H9 (cell line): ENCODE results near the gene IL18BP. TPM values are rescaled to one million over a fixed set of nuclear protein-coding genes. Genes with fewer than 3 reads are reported as not detected.

Experiments
- DNase-seq: peaks from one replicate; pipeline ENCODE4 v3.0.0-alpha.2; 2017
- H2AFZ ChIP-seq: one replicate; pipeline ENCODE4 v1.6.1; 2013; ENCODE audit warnings: mild to moderate bottlenecking, low read length, control low read depth, moderate library complexity
- H2AK5ac ChIP-seq: 2 replicates; pipeline ENCODE4 v1.6.1; 2013; ENCODE audit warnings: low read length, control low read depth, mixed read lengths; ENCODE audit not compliant: insufficient read length
- H2BK120ac ChIP-seq: one replicate; pipeline ENCODE4 v1.6.1; 2013; ENCODE audit warnings: low read depth, mild to moderate bottlenecking, low read length, control low read depth, inconsistent platforms; ENCODE audit not compliant: poor library complexity, severe bottlenecking
- H2BK12ac ChIP-seq: 2 replicates; pipeline ENCODE4 v1.6.1; 2013; ENCODE audit warnings: low read length, control low read depth, mixed read lengths, low read depth; ENCODE audit not compliant: insufficient read length
- H2BK15ac ChIP-seq: 2 replicates; pipeline ENCODE4 v1.6.1; 2013; ENCODE audit warnings: low read depth, low read length, control low read depth
- H2BK20ac ChIP-seq: one replicate; pipeline ENCODE4 v1.6.1; 2013; ENCODE audit warnings: low read depth, mild to moderate bottlenecking, low read length, control low read depth, inconsistent platforms; ENCODE audit not compliant: poor library complexity, severe bottlenecking
- H2BK5ac ChIP-seq: 2 replicates; pipeline ENCODE4 v1.6.1; 2013; ENCODE audit warnings: low read length, control low read depth, mixed read lengths; ENCODE audit not compliant: insufficient read length
- H3K14ac ChIP-seq: 2 replicates; pipeline ENCODE4 v1.6.1; 2013; ENCODE audit warnings: low read length, control low read depth; ENCODE audit not compliant: insufficient read depth
- H3K18ac ChIP-seq: 2 replicates; pipeline ENCODE4 v1.6.1; 2013; ENCODE audit warnings: low read depth, mild to moderate bottlenecking, mixed read lengths, low read length, control low read depth; ENCODE audit not compliant: insufficient read length
- H3K23ac ChIP-seq: 2 replicates; pipeline ENCODE4 v1.6.1; 2013; ENCODE audit warnings: low read length, control low read depth, mixed read lengths, low read depth; ENCODE audit not compliant: insufficient read length
- H3K23me2 ChIP-seq: 2 replicates; pipeline ENCODE4 v1.6.1; 2013; ENCODE audit warnings: low read depth, mild to moderate bottlenecking, mixed read lengths, low read length, control low read depth; ENCODE audit not compliant: insufficient read length, poor library complexity, severe bottlenecking
- H3K27ac ChIP-seq: 2 replicates; pipeline ENCODE4 v1.5.1; 2013; ENCODE audit warnings: low read length, control low read depth, mixed read lengths, low read depth; ENCODE audit not compliant: insufficient read length
- H3K27me3 ChIP-seq: 2 replicates; pipeline ENCODE4 v1.6.1; 2013; ENCODE audit warnings: low read length, control low read depth, inconsistent platforms; ENCODE audit not compliant: insufficient read depth
- H3K4ac ChIP-seq: 2 replicates; pipeline ENCODE4 v1.6.1; 2013; ENCODE audit warnings: low read depth, mild to moderate bottlenecking, control low read depth, inconsistent platforms, low read length, moderate library complexity
- H3K4me1 ChIP-seq: 2 replicates; pipeline ENCODE4 v1.6.1; 2013; ENCODE audit warnings: low read length, control low read depth, inconsistent platforms; ENCODE audit not compliant: insufficient read depth
- H3K4me2 ChIP-seq: 2 replicates; pipeline ENCODE4 v1.6.1; 2013; ENCODE audit warnings: low read length, control low read depth, mixed read lengths; ENCODE audit not compliant: insufficient read length, insufficient read depth
- H3K56ac ChIP-seq: 2 replicates; pipeline ENCODE4 v1.6.1; 2013; ENCODE audit warnings: low read depth, mild to moderate bottlenecking, mixed read lengths, low read length, control low read depth; ENCODE audit not compliant: insufficient read length
- H3K79me1 ChIP-seq: 2 replicates; pipeline ENCODE4 v1.6.1; 2013; ENCODE audit warnings: low read depth, mild to moderate bottlenecking, moderate library complexity, low read length, control low read depth, inconsistent platforms; ENCODE audit not compliant: insufficient read depth, poor library complexity, severe bottlenecking
- H3K79me2 ChIP-seq: 2 replicates; pipeline ENCODE4 v1.6.1; 2013; ENCODE audit warnings: low read length, control low read depth, inconsistent platforms; ENCODE audit not compliant: insufficient read depth
- H3K9ac ChIP-seq: 2 replicates; pipeline ENCODE4 v1.6.1; 2013; ENCODE audit warnings: low read length, control low read depth, mixed read lengths; ENCODE audit not compliant: insufficient read length; ENCODE audit errors: extremely low read depth
- H3K9me3 ChIP-seq: one replicate; pipeline ENCODE4 v1.6.1; 2013; ENCODE audit warnings: low read depth, low read length, inconsistent platforms; ENCODE audit not compliant: control insufficient read depth
- H3T11ph ChIP-seq: one replicate; pipeline ENCODE4 v1.6.1; 2013; ENCODE audit warnings: mild to moderate bottlenecking, low read length, control low read depth, inconsistent platforms
- H4K20me1 ChIP-seq: one replicate; pipeline ENCODE4 v1.6.1; 2013; ENCODE audit not compliant: control insufficient read depth, insufficient read length, insufficient read depth
- H4K5ac ChIP-seq: 2 replicates; pipeline ENCODE4 v1.6.1; 2013; ENCODE audit warnings: low read depth, mild to moderate bottlenecking, mixed read lengths, low read length, control low read depth; ENCODE audit not compliant: insufficient read length
- H4K8ac ChIP-seq: replicated peaks from 2 replicates; pipeline ENCODE4 v1.6.1; 2013; ENCODE audit warnings: low read length, control low read depth, mixed read lengths, low read depth; ENCODE audit not compliant: insufficient read length
- H4K91ac ChIP-seq: 2 replicates; pipeline ENCODE4 v1.6.1; 2013; ENCODE audit warnings: low read depth, mild to moderate bottlenecking, moderate library complexity, mixed read lengths, low read length, control low read depth; ENCODE audit not compliant: insufficient read length
- H3K27ac Mint-ChIP-seq, 3 experiments: 2 replicates in 2 of 3; 3 replicates in 1 of 3; pipeline ENCODE4 v1.8.0; 2020 to 2021; ENCODE audit warnings: mixed read lengths in 3 of 3, mild to moderate bottlenecking in 1 of 3, moderate library complexity in 1 of 3
- H3K27me3 Mint-ChIP-seq: 2 replicates; pipeline ENCODE4 v1.8.0; 2021; ENCODE audit warnings: low read depth, mild to moderate bottlenecking, moderate library complexity, mixed read lengths
- H3K36me3 Mint-ChIP-seq, 3 experiments: 2 replicates in 2 of 3; 3 replicates in 1 of 3; pipeline ENCODE4 v1.8.0; 2020 to 2021; ENCODE audit warnings: low read depth in 3 of 3, mixed read lengths in 3 of 3; ENCODE audit not compliant: insufficient read depth in 1 of 3
- H3K4me1 Mint-ChIP-seq, 2 experiments: 2 replicates each; pipeline ENCODE4 v1.8.0; 2020; ENCODE audit warnings: mixed read lengths in 2 of 2
- H3K4me3 Mint-ChIP-seq, 2 experiments: 2 replicates in 1 of 2; 3 replicates in 1 of 2; pipeline ENCODE4 v1.8.0; 2020 to 2021; ENCODE audit warnings: mild to moderate bottlenecking in 2 of 2, mixed read lengths in 2 of 2, moderate library complexity in 1 of 2
- H3K9me3 Mint-ChIP-seq, 2 experiments: 2 replicates in 1 of 2; 3 replicates in 1 of 2; pipeline ENCODE4 v1.8.0; 2020; ENCODE audit warnings: mild to moderate bottlenecking in 2 of 2, mixed read lengths in 2 of 2, moderate library complexity in 1 of 2
- WGBS: extraction: QIAGEN DNeasy Blood & Tissue Kit; methylation state at CpG from one replicate; pipeline ENCODE4 v1.1.7; 2013; ENCODE audit warnings: missing lambda C conversion rate, low lambda C conversion rate, mixed read lengths; ENCODE audit not compliant: insufficient read length; ENCODE audit errors: extremely low coverage; 5-methylcytosine and 5-hydroxymethylcytosine counted together
- total RNA-seq: library from RNA; stranded (reverse); gene quantifications from 2 replicates; pipeline ENCODE4 v1.2.1, GENCODE V29; 2021
- TF ChIP-seq, protein P1 (sequence below): fragments of 200-600 bp; sonication (generic); conservative IDR thresholded peaks from 3 replicates; pipeline ENCODE4 v1.8.0; 2021; ENCODE audit warnings: antibody characterized with exemption, mild to moderate bottlenecking

IL18BP gene
- total RNA-seq, 1 experiment from 2014 or later = 10.2 TPM

DNA sequence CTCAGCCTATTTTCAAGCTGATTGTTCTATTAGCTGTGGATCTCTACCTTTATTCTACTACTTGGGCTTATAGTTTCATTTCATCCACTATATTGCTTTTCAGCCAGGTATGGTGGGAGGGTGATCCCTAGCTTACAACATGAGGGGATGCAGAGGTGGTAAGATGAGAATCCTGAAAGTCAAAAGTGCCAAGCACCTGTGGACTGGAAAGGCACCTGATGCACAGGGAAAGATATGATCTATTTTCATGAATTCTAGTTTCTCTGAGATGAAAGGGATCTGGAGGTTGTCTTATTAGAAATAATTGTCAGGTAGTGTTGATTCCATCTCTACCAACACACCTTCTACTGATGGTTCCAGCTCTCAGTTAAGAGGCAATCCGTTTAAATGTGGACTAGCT is 21.6 kb upstream of the IL18BP start:
- H3K4me1 Mint-ChIP-seq = peaks cover 2% of the 10 kb centered on the region in 2 experiments; a peak in 2 of 4 replicates

More for the DNA sequence above, 21.6 kb upstream of the IL18BP start:
- Histone ChIP-seq H3K79me1 (no peaks in the 10 kb centered on the region), H3K27ac (no peak overlapping the region), H4K8ac (no peak overlapping the region), H3K18ac (no peak overlapping the region), H3T11ph (no peak overlapping the region), H3K4me1 (no peaks in the 10 kb centered on the region), H3K4ac (no peak overlapping the region), H3K79me2 (no peaks in the 10 kb centered on the region), H3K14ac (no peak overlapping the region), H3K9ac (no peak overlapping the region), H3K9me3 (no peaks in the 10 kb centered on the region), H3K27me3 (no peaks in the 10 kb centered on the region), H2AK5ac (no peak overlapping the region), H4K5ac (no peak overlapping the region), H2BK5ac (no peak overlapping the region), H2BK120ac (no peak overlapping the region), H4K20me1 (no peaks in the 10 kb centered on the region), H2BK15ac (no peak overlapping the region), H2AFZ (no peak overlapping the region), H3K23ac (no peak overlapping the region), H3K4me2 (no peak overlapping the region), H3K23me2 (no peaks in the 10 kb centered on the region), H2BK20ac (no peak overlapping the region), H3K56ac (no peak overlapping the region), H2BK12ac (no peak overlapping the region), H4K91ac (no peak overlapping the region)
- no peak for DNase-seq
- TF ChIP-seq, protein P1, sequence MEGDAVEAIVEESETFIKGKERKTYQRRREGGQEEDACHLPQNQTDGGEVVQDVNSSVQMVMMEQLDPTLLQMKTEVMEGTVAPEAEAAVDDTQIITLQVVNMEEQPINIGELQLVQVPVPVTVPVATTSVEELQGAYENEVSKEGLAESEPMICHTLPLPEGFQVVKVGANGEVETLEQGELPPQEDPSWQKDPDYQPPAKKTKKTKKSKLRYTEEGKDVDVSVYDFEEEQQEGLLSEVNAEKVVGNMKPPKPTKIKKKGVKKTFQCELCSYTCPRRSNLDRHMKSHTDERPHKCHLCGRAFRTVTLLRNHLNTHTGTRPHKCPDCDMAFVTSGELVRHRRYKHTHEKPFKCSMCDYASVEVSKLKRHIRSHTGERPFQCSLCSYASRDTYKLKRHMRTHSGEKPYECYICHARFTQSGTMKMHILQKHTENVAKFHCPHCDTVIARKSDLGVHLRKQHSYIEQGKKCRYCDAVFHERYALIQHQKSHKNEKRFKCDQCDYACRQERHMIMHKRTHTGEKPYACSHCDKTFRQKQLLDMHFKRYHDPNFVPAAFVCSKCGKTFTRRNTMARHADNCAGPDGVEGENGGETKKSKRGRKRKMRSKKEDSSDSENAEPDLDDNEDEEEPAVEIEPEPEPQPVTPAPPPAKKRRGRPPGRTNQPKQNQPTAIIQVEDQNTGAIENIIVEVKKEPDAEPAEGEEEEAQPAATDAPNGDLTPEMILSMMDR = no peak
- Mint-ChIP-seq H3K27ac (no peak overlapping the region; a peak in 1 of 7 replicates), H3K9me3 (no peaks in the 10 kb centered on the region), H3K36me3 (peaks cover 9 to 26% (median 16%) of the 10 kb centered on the region in 3 experiments), H3K27me3 (no peaks in the 10 kb centered on the region), H3K4me3 (no peak overlapping the region)
- WGBS = no CpG with 5 or more reads among the region's 1 CpG
